ENCODE data around the gene LRP1B.

The LRP1B gene

DNA sequence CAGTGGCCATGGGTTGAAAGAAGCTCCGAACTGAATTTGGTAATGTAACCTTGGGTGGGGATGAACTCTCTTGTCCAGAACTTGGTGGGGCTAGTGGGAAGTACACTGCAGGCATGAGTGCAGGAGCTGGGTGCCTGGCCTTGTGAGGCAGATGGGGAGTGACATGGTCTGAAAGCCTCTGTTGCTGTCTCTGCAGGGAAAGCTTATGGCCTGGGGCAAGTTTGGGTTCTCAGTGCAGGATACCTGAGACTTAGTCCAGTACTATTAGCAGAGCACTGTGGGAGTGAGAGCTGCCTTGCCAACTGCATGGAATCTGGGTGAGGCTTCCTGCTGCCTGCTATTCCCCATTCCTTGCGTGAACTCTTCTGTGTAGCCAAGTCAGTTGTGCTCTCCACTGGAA lies 1729.8 kb downstream of the LRP1B start:
- no peak overlapping the region for H3K4me3 ChIP-seq (ENCODE audit: low read depth, low read length, poor library complexity, severe bottlenecking)
- H3K4me1 ChIP-seq (ENCODE audit: insufficient read depth, low read length, severe bottlenecking) = no peaks in the 10 kb centered on the region
- no peak overlapping the region for H3K9ac ChIP-seq (ENCODE audit: low read length)
- H3K36me3 ChIP-seq (ENCODE audit: insufficient read depth, low read length) = no peaks in the 10 kb centered on the region
- no peaks in the 10 kb centered on the region for H3K79me2 ChIP-seq (ENCODE audit: insufficient read depth, low read length)
- no peaks in the 10 kb centered on the region for H3K27me3 ChIP-seq (ENCODE audit: insufficient read depth, low read length)
- no peaks in the 10 kb centered on the region for H3K9me2 ChIP-seq (ENCODE audit: low read depth, low read length)
- no peak for TF ChIP-seq EZH2 (IDR thresholded peaks at IDR 0.05; ENCODE audit: borderline replicate concordance, low read length)
- TF ChIP-seq, protein P1, sequence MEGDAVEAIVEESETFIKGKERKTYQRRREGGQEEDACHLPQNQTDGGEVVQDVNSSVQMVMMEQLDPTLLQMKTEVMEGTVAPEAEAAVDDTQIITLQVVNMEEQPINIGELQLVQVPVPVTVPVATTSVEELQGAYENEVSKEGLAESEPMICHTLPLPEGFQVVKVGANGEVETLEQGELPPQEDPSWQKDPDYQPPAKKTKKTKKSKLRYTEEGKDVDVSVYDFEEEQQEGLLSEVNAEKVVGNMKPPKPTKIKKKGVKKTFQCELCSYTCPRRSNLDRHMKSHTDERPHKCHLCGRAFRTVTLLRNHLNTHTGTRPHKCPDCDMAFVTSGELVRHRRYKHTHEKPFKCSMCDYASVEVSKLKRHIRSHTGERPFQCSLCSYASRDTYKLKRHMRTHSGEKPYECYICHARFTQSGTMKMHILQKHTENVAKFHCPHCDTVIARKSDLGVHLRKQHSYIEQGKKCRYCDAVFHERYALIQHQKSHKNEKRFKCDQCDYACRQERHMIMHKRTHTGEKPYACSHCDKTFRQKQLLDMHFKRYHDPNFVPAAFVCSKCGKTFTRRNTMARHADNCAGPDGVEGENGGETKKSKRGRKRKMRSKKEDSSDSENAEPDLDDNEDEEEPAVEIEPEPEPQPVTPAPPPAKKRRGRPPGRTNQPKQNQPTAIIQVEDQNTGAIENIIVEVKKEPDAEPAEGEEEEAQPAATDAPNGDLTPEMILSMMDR (IDR thresholded peaks at IDR 0.05; ENCODE audit: low read length) = no peak
- no peaks in the 10 kb centered on the region for H3F3A ChIP-seq (ENCODE audit: insufficient read depth, low read length)
- no peak overlapping the region for H3K4me2 ChIP-seq (ENCODE audit: low read length)
- no peaks in the 10 kb centered on the region for H3K9me3 ChIP-seq (ENCODE audit: low read length)
- H4K20me1 ChIP-seq (ENCODE audit: insufficient read depth, low read length) = no peaks in the 10 kb centered on the region
- no peak overlapping the region for H3K27ac ChIP-seq (ENCODE audit: low read depth, low read length, poor library complexity, severe bottlenecking)
- no peak overlapping the region for H2AFZ ChIP-seq (ENCODE audit: low read length)

DNA sequence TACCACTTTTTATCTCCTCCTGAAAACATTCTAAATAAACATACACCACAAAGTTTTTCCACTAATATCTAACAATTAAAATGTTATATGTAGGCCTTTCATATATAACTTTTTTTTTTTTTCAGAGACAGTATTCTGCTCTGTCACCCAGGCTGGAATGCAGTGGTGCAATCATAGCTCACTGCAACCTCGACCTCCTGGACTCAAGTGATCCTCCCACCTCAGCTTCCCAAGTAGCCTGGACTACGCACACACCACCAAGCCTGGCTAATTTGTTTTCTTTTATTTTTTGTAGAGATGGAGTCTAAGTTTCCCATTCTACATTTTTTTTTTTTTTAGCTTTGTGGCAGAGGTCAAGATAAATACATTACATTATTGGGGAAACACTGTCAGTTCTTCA lies 1738.0 kb downstream of the LRP1B start:
- Histone ChIP-seq H3K27me3 (ENCODE audit: insufficient read depth, low read length) (no peaks in the 10 kb centered on the region), H3F3A (ENCODE audit: insufficient read depth, low read length) (no peaks in the 10 kb centered on the region), H3K9me2 (ENCODE audit: low read depth, low read length) (no peaks in the 10 kb centered on the region), H4K20me1 (ENCODE audit: insufficient read depth, low read length) (no peaks in the 10 kb centered on the region), H3K4me3 (ENCODE audit: low read depth, low read length, poor library complexity, severe bottlenecking) (no peak overlapping the region), H3K9ac (ENCODE audit: low read length) (no peak overlapping the region), H3K27ac (ENCODE audit: low read depth, low read length, poor library complexity, severe bottlenecking) (no peak overlapping the region), H3K9me3 (ENCODE audit: low read length) (no peaks in the 10 kb centered on the region), H3K4me2 (ENCODE audit: low read length) (no peak overlapping the region), H3K4me1 (ENCODE audit: insufficient read depth, low read length, severe bottlenecking) (no peaks in the 10 kb centered on the region), H3K79me2 (ENCODE audit: insufficient read depth, low read length) (no peaks in the 10 kb centered on the region), H3K36me3 (ENCODE audit: insufficient read depth, low read length) (no peaks in the 10 kb centered on the region), H2AFZ (ENCODE audit: low read length) (no peak overlapping the region)
- no peak for TF ChIP-seq EZH2 (IDR thresholded peaks at IDR 0.05; ENCODE audit: borderline replicate concordance, low read length)
- TF ChIP-seq, protein P1 (IDR thresholded peaks at IDR 0.05; ENCODE audit: low read length) = no peak

DNA sequence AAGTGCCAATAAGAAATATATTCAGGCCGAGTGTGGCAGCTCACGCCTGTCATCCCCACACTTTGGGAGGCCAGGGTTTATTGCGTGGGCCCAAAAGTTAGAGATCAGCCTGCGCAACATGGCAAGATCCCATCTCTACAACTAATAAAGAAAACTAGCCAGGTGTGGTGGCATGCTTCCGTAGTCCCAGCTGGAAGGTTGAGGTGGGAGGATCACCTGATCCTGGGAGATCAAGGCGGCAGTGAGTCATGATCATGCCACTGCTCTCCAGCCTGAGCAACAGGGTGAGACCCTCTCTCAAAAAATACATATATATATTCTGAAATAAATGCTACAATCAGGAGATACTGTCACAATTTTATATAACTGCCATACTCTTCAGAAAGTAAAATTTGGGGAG lies 1745.9 kb downstream of the LRP1B start:
- Histone ChIP-seq H3K27me3 (ENCODE audit: insufficient read depth, low read length) (no peaks in the 10 kb centered on the region), H3K9me2 (ENCODE audit: low read depth, low read length) (no peaks in the 10 kb centered on the region), H2AFZ (ENCODE audit: low read length) (no peak overlapping the region), H3F3A (ENCODE audit: insufficient read depth, low read length) (no peaks in the 10 kb centered on the region), H3K4me1 (ENCODE audit: insufficient read depth, low read length, severe bottlenecking) (no peaks in the 10 kb centered on the region), H3K79me2 (ENCODE audit: insufficient read depth, low read length) (no peaks in the 10 kb centered on the region), H3K4me2 (ENCODE audit: low read length) (no peak overlapping the region), H3K4me3 (ENCODE audit: low read depth, low read length, poor library complexity, severe bottlenecking) (no peak overlapping the region), H3K36me3 (ENCODE audit: insufficient read depth, low read length) (no peaks in the 10 kb centered on the region), H3K9me3 (ENCODE audit: low read length) (no peaks in the 10 kb centered on the region), H3K27ac (ENCODE audit: low read depth, low read length, poor library complexity, severe bottlenecking) (no peak overlapping the region), H4K20me1 (ENCODE audit: insufficient read depth, low read length) (no peaks in the 10 kb centered on the region), H3K9ac (ENCODE audit: low read length) (no peak overlapping the region)
- no peak for TF ChIP-seq EZH2 (IDR thresholded peaks at IDR 0.05; ENCODE audit: borderline replicate concordance, low read length)
- TF ChIP-seq, protein P1 (IDR thresholded peaks at IDR 0.05; ENCODE audit: low read length) = no peak
